Astrocyte of the spinal cord (primary cell): ENCODE data around the gene FEN1.

ENCODE experiments used
- DNase-seq: peaks from one replicate; pipeline ENCODE4 v3.0.0; 2011; ENCODE audit warnings: low read depth, low spot score
- H3K4me3 ChIP-seq: 2 replicates; pipeline ENCODE4 v1.5.1; 2011; ENCODE audit warnings: low read depth, mild to moderate bottlenecking, low read length, moderate library complexity
- CTCF ChIP-seq: IDR thresholded peaks from 2 replicates; pipeline ENCODE4 v1.5.1; 2012; ENCODE audit warnings: low read depth, mild to moderate bottlenecking, low read length, inconsistent platforms
- in situ Hi-C: cut with HindIII; loops from 2 replicates; pipeline ENCODE4 v1.10.0; 2017; ENCODE audit warnings: low sequenced_read_pairs

Gene FEN1

DNA sequence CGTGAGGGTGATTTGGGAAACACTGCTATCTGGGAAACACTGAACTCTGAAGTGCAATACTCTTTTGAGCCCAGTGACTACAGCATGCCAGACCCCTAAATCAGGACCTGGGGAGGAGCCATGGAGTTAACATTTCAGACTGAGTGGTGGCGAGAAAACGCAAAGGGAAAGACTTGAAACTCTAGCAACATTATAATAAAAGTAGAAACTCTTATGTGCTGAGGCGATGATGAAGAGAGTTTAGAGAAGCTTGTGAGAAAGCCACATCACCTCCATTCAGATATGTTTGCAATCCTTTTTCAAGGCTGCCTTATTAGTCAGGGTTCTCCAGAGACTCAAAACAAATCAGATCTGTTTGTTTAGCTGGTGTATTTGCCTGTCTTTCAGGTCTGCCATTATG is 1.9 kb downstream of the FEN1 start:
- H3K4me3 ChIP-seq: no peak overlapping the region
- DNase-seq: no peak
- TF ChIP-seq CTCF: no peak
- in situ Hi-C loops: no loop called here

DNA sequence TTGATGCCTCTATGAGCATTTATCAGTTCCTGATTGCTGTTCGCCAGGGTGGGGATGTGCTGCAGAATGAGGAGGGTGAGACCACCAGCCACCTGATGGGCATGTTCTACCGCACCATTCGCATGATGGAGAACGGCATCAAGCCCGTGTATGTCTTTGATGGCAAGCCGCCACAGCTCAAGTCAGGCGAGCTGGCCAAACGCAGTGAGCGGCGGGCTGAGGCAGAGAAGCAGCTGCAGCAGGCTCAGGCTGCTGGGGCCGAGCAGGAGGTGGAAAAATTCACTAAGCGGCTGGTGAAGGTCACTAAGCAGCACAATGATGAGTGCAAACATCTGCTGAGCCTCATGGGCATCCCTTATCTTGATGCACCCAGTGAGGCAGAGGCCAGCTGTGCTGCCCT is 2.7 kb downstream of the FEN1 start:
- in situ Hi-C loops: no loop called here
- no peak for TF ChIP-seq CTCF
- no peak for DNase-seq
- no peak overlapping the region for H3K4me3 ChIP-seq

- no peak overlapping the region for H3K4me3 ChIP-seq
- no peak for TF ChIP-seq CTCF
- DNase-seq: no peak
- in situ Hi-C loops: no loop called here
Observed at GRCh38 chr11:61795876-61796526, 3.3 kb downstream of the FEN1 start.

GRCh38 chr11:61797263-61797944 is 4.7 kb downstream of the FEN1 start:
- DNase-seq: peak; percentile 86
- TF ChIP-seq CTCF: peak; percentile 78
- in situ Hi-C loops: no loop called here
- H3K4me3 ChIP-seq: no peak overlapping the region

DNA sequence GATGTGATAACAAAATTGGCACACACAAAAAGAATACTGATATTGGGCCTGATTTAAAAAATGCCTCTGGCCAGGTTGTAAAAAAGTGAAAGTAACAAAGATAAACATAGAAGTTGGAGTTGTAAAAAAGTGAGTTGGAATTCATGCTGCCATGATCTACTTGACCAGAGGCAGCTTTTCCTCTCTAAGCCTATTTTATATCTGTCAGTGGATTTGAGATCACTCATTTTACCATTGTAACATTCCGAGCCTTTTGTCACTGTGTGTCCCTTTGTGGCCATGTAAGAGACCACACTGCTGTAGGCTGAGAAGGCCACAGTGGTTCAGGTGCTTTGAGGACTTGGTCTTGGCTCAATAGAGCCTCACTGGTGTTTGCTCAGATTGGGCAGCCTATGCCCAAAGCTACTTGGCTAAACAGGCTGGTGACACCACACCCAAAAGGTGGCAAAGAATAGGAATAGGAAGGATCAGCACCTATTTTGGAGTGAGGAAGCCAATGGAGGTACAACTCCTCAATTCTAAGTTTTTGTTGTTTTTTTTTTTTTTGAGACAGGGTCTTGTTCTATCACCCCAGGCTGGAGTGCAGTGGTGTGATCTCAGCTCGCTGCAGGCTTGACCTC is 7.1 kb downstream of the FEN1 start:
- no peak overlapping the region for H3K4me3 ChIP-seq
- in situ Hi-C loops: no loop called here
- no peak for TF ChIP-seq CTCF
- no peak for DNase-seq

GRCh38 chr11:61800331-61801281 is 7.9 kb downstream of the FEN1 start:
- no peak for DNase-seq
- in situ Hi-C loops: no loop called here
- no peak overlapping the region for H3K4me3 ChIP-seq
- no peak for TF ChIP-seq CTCF
